Skeletal muscle cell (primary cell): ENCODE data around the gene FOXL2NB.
A peak's percentile ranks its signal among the peaks of the same experiment; 100 is the strongest.

Experiments used
- DNase-seq: peaks from one replicate; pipeline ENCODE4 v3.0.0-alpha.2; 2010; ENCODE audit warnings: low read depth
- H3K4me3 ChIP-seq: 2 replicates; pipeline ENCODE4 v1.5.1; 2011; ENCODE audit warnings: low read depth, mild to moderate bottlenecking, control low read depth, low read length, moderate library complexity

Gene FOXL2NB

GRCh38 chr3:138943724-138944653 lies 3.0 kb upstream of the FOXL2NB start:
- H3K4me3 ChIP-seq = no peak overlapping the region
- DNase-seq = no peak

- H3K4me3 ChIP-seq = no peak overlapping the region
- DNase-seq = no peak
Measured at GRCh38 chr3:138944654-138944928, 2.4 kb upstream of the FOXL2NB start.

- no peak for DNase-seq
- no peak overlapping the region for H3K4me3 ChIP-seq
Measured at GRCh38 chr3:138944929-138945708, 1.9 kb upstream of the FOXL2NB start.

GRCh38 chr3:138945709-138946662 lies 1.0 kb upstream of the FOXL2NB start:
- H3K4me3 ChIP-seq = peak overlapping the region; percentile 41
- no peak for DNase-seq

- no peak overlapping the region for H3K4me3 ChIP-seq
- DNase-seq = no peak
Measured at GRCh38 chr3:138947495-138948121, 591 bp downstream of the FOXL2NB start.

GRCh38 chr3:138948371-138949001 lies 1.5 kb downstream of the FOXL2NB start:
- no peak overlapping the region for H3K4me3 ChIP-seq
- DNase-seq = no peak

- H3K4me3 ChIP-seq = no peak overlapping the region
Measured at GRCh38 chr3:138949002-138949418, 2.0 kb downstream of the FOXL2NB start.

GRCh38 chr3:138949445-138950005 lies 2.5 kb downstream of the FOXL2NB start:
- H3K4me3 ChIP-seq = peak overlapping the region; percentile 41
- no peak for DNase-seq

More at GRCh38 chr3:138949002-138949418, 2.0 kb downstream of the FOXL2NB start:
- no peak for DNase-seq

- H3K4me3 ChIP-seq = peak overlapping the region; percentile 41
Measured at GRCh38 chr3:138950006-138950644, 3.1 kb downstream of the FOXL2NB start.

GRCh38 chr3:138950701-138951100 lies 3.7 kb downstream of the FOXL2NB start:
- H3K4me3 ChIP-seq = no peak overlapping the region
- DNase-seq = no peak

More at GRCh38 chr3:138950006-138950644, 3.1 kb downstream of the FOXL2NB start:
- no peak for DNase-seq

- H3K4me3 ChIP-seq = no peak overlapping the region
- no peak for DNase-seq
Measured at GRCh38 chr3:138960417-138960852, 13.4 kb downstream of the FOXL2NB start.

- no peak for DNase-seq
- H3K4me3 ChIP-seq = no peak overlapping the region
Measured at GRCh38 chr3:138962854-138963560, 16.0 kb downstream of the FOXL2NB start.

- DNase-seq = no peak
- H3K4me3 ChIP-seq = no peak overlapping the region
Measured at GRCh38 chr3:138964264-138964663, 17.2 kb downstream of the FOXL2NB start.

GRCh38 chr3:138964923-138965322 lies 17.9 kb downstream of the FOXL2NB start:
- DNase-seq = no peak
- no peak overlapping the region for H3K4me3 ChIP-seq

- no peak for DNase-seq
Measured at GRCh38 chr3:138971766-138972320, 24.8 kb downstream of the FOXL2NB start.

GRCh38 chr3:138972941-138973340 lies 25.9 kb downstream of the FOXL2NB start:
- DNase-seq = no peak
- H3K4me3 ChIP-seq = no peak overlapping the region

More at GRCh38 chr3:138971766-138972320, 24.8 kb downstream of the FOXL2NB start:
- no peak overlapping the region for H3K4me3 ChIP-seq

GRCh38 chr3:138974462-138974861 lies 27.4 kb downstream of the FOXL2NB start:
- H3K4me3 ChIP-seq = no peak overlapping the region
- no peak for DNase-seq
